WERI-Rb-1 (cell line): ENCODE data around the gene RNASEL.

Experiments
- DNase-seq: peaks from one replicate; pipeline ENCODE4 v3.0.0-alpha.2; 2020
- H3K27ac ChIP-seq: fragments of 250-450 bp; sonication (Bioruptor Pico); 2 replicates; pipeline ENCODE4 v1.5.1; 2020; ENCODE audit warnings: mild to moderate bottlenecking, moderate library complexity
- H3K27me3 ChIP-seq: fragments of 250-450 bp; sonication (Bioruptor Pico); 2 replicates; pipeline ENCODE4 v1.5.1; 2021; ENCODE audit warnings: mild to moderate bottlenecking, low read depth, moderate library complexity; ENCODE audit not compliant: insufficient read depth, severe bottlenecking
- H3K36me3 ChIP-seq: fragments of 250-450 bp; sonication (Bioruptor Pico); 2 replicates; pipeline ENCODE4 v1.5.1; 2020; ENCODE audit warnings: mild to moderate bottlenecking, moderate library complexity
- H3K4me3 ChIP-seq: 2 replicates; pipeline ENCODE4 v1.5.1; 2011; ENCODE audit warnings: low read depth, mild to moderate bottlenecking, control low read depth, low read length
- H3K9me3 ChIP-seq: fragments of 250-450 bp; sonication (Bioruptor Pico); 2 replicates; pipeline ENCODE4 v1.5.1; 2021; ENCODE audit warnings: mild to moderate bottlenecking, moderate library complexity; ENCODE audit not compliant: severe bottlenecking
- TF ChIP-seq, protein P1 (sequence below): IDR thresholded peaks from 2 replicates; pipeline ENCODE4 v1.5.1; 2011; ENCODE audit warnings: low read depth, mild to moderate bottlenecking, control low read depth, inconsistent platforms, low read length

Gene RNASEL

DNA sequence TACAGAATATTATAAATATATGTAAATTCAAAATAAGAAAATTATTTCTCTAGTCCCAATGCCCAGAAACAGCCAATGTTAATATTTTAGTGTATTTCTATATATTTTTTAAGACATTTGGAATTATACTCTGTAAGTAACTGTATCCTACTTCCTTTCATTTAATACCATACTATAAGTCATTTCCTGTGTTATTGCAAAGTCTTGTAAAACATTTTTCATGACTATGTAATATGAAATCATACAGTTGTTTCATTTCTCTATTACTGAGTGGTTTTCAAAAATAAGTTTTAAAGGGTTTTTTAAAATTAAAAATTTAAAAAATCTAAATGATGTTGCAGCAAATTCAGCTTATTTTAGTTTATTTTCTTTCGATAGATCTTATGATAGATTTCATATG lies 2.0 kb downstream of the RNASEL start:
- TF ChIP-seq, protein P1, sequence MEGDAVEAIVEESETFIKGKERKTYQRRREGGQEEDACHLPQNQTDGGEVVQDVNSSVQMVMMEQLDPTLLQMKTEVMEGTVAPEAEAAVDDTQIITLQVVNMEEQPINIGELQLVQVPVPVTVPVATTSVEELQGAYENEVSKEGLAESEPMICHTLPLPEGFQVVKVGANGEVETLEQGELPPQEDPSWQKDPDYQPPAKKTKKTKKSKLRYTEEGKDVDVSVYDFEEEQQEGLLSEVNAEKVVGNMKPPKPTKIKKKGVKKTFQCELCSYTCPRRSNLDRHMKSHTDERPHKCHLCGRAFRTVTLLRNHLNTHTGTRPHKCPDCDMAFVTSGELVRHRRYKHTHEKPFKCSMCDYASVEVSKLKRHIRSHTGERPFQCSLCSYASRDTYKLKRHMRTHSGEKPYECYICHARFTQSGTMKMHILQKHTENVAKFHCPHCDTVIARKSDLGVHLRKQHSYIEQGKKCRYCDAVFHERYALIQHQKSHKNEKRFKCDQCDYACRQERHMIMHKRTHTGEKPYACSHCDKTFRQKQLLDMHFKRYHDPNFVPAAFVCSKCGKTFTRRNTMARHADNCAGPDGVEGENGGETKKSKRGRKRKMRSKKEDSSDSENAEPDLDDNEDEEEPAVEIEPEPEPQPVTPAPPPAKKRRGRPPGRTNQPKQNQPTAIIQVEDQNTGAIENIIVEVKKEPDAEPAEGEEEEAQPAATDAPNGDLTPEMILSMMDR, result no peak
- H3K9me3 ChIP-seq, result no peaks in the 10 kb centered on the region

DNA sequence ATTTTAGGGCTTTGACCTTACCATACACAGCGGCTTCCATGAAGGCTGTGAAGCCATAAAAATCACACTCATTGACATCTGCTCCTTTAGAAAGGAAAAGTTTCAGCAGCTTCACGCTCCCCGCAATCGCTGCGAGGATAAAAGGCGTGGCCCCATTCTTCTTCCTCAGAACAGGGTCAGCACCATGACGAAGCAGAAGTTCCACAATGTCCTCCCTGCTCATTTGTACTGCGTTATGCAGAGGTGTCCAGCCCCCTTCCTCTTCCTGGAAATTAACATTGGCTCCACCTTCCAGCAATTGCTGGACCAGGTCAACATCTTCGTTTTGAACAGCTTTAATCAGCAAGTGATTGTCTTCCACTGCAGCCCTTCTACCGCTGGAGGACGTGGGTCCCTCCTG lies 2.7 kb downstream of the RNASEL start:
- DNase-seq, result no peak
- H3K9me3 ChIP-seq, result no peaks in the 10 kb centered on the region
- no peaks in the 10 kb centered on the region for H3K27me3 ChIP-seq
- TF ChIP-seq, protein P1, result no peak
- no peak overlapping the region for H3K27ac ChIP-seq
- no peaks in the 10 kb centered on the region for H3K36me3 ChIP-seq
- H3K4me3 ChIP-seq, result no peak overlapping the region

More for the DNA sequence above, 2.0 kb downstream of the RNASEL start:
- Histone ChIP-seq H3K27me3 (no peaks in the 10 kb centered on the region), H3K4me3 (no peak overlapping the region), H3K36me3 (no peaks in the 10 kb centered on the region), H3K27ac (no peak overlapping the region)
- no peak for DNase-seq

GRCh38 chr1:182584746-182585145 lies 4.3 kb downstream of the RNASEL start:
- Histone ChIP-seq H3K9me3 (no peaks in the 10 kb centered on the region), H3K36me3 (no peaks in the 10 kb centered on the region), H3K27me3 (no peaks in the 10 kb centered on the region), H3K27ac (no peak overlapping the region), H3K4me3 (no peak overlapping the region)
- DNase-seq, result no peak
- TF ChIP-seq, protein P1, result no peak

GRCh38 chr1:182580736-182581135 lies 8.3 kb downstream of the RNASEL start:
- Histone ChIP-seq H3K4me3 (no peak overlapping the region), H3K9me3 (no peaks in the 10 kb centered on the region), H3K27me3 (no peaks in the 10 kb centered on the region), H3K36me3 (no peaks in the 10 kb centered on the region), H3K27ac (no peak overlapping the region)
- peak; percentile 54 for DNase-seq
- TF ChIP-seq, protein P1, result no peak

GRCh38 chr1:182575540-182576149 lies 13.4 kb downstream of the RNASEL start:
- no peak overlapping the region for H3K27ac ChIP-seq
- H3K4me3 ChIP-seq, result no peak overlapping the region
- no peaks in the 10 kb centered on the region for H3K27me3 ChIP-seq
- no peaks in the 10 kb centered on the region for H3K36me3 ChIP-seq
- H3K9me3 ChIP-seq, result no peaks in the 10 kb centered on the region
- no peak for DNase-seq
- TF ChIP-seq, protein P1, result no peak

- DNase-seq, result no peak
- TF ChIP-seq, protein P1, result no peak
- H3K4me3 ChIP-seq, result no peak overlapping the region
- H3K9me3 ChIP-seq, result no peaks in the 10 kb centered on the region
- H3K36me3 ChIP-seq, result no peaks in the 10 kb centered on the region
- no peak overlapping the region for H3K27ac ChIP-seq
- no peaks in the 10 kb centered on the region for H3K27me3 ChIP-seq
Observed at GRCh38 chr1:182574156-182574555, 14.9 kb downstream of the RNASEL start.
